SK-N-SH (cell line): ENCODE results near the gene ASB5. TPM values are rescaled to one million over a fixed set of nuclear protein-coding genes. Genes with fewer than 3 reads are reported as not detected.

ENCODE experiments used
- CTCF ChIA-PET: fragments of 300-600, 350-600 bp; formaldehyde crosslinking; extraction: SDS; loops from one replicate; lab custom pipeline; 2021; lab: Yijun Ruan, JAX
- POLR2A ChIA-PET: fragments of 350-600 bp; sonication (Branson Sonifier 250); formaldehyde crosslinking; extraction: SDS; loops from one replicate; lab custom pipeline; 2020; ENCODE audit warnings: antibody characterized with exemption, inconsistent platforms; lab: Yijun Ruan, JAX
- DNase-seq: peaks from one replicate; pipeline ENCODE4 v3.0.0; 2012
- H2AFZ ChIP-seq: fragments of 200-600 bp; sonication (generic); 2 replicates; pipeline ENCODE4 v1.8.1; 2016; ENCODE audit warnings: antibody characterized with exemption, mild to moderate bottlenecking, low read depth
- H3F3A ChIP-seq: fragments of 200-600 bp; sonication (generic); replicated peaks from 2 replicates; pipeline ENCODE3; 2016; ENCODE audit warnings: antibody characterized with exemption, mild to moderate bottlenecking; ENCODE audit not compliant: insufficient read depth
- H3K27ac ChIP-seq, 2 experiments: fragments of 200-500 bp in 1 of 2; fragments of 200-600 bp in 1 of 2; sonication (Bioruptor generic) in 1 of 2; sonication (generic), shearing (Covaris generic) in 1 of 2; 2 replicates each; pipeline versions ENCODE4 v1.5.1 to v1.6.1; 2014 to 2016; ENCODE audit warnings: low read depth in 2 of 2, inconsistent platforms in 1 of 2, low read length in 1 of 2, mild to moderate bottlenecking in 1 of 2, mixed read lengths in 1 of 2
- H3K27me3 ChIP-seq: fragments of 200-600 bp; sonication (generic), shearing (Covaris generic); 2 replicates; pipeline ENCODE4 v1.6.1; 2016; ENCODE audit warnings: mixed run types; ENCODE audit not compliant: insufficient read depth
- H3K36me3 ChIP-seq, 2 experiments: fragments of 200-500 bp in 1 of 2; fragments of 200-600 bp in 1 of 2; sonication (Bioruptor generic) in 1 of 2; sonication (generic) in 1 of 2; replicated peaks in 1 of 2; 2 replicates each; pipeline versions ENCODE3 to v1.5.1; 2014 to 2016; ENCODE audit warnings: low read length in 1 of 2, mild to moderate bottlenecking in 1 of 2; ENCODE audit not compliant: insufficient read depth in 2 of 2, control insufficient read depth in 1 of 2
- H3K4me1 ChIP-seq, 2 experiments: fragments of 200-500 bp in 1 of 2; fragments of 200-600 bp in 1 of 2; sonication (Bioruptor generic) in 1 of 2; sonication (generic), shearing (Covaris generic) in 1 of 2; 2 replicates each; pipeline versions ENCODE4 v1.5.1 to v1.6.1; 2014 to 2016; ENCODE audit warnings: low read depth in 1 of 2, low read length in 1 of 2, mixed run types in 1 of 2; ENCODE audit not compliant: insufficient read depth in 2 of 2, control insufficient read depth in 1 of 2
- H3K4me2 ChIP-seq: fragments of 200-600 bp; sonication (generic), shearing (Covaris generic); 2 replicates; pipeline ENCODE4 v1.6.1; 2017; ENCODE audit warnings: mixed run types
- H3K4me3 ChIP-seq, 2 experiments: fragments of 200-500 bp in 1 of 2; fragments of 200-600 bp in 1 of 2; sonication (Bioruptor generic) in 1 of 2; sonication (generic), shearing (Covaris generic) in 1 of 2; 2 replicates each; pipeline versions ENCODE4 v1.5.1 to v1.8.1; 2014 to 2016; ENCODE audit warnings: low read depth in 2 of 2, inconsistent platforms in 1 of 2, low read length in 1 of 2, mild to moderate bottlenecking in 1 of 2, mixed read lengths in 1 of 2, moderate library complexity in 1 of 2
- H3K79me2 ChIP-seq: fragments of 200-600 bp; sonication (generic); 2 replicates; pipeline ENCODE4 v1.8.1; 2017; ENCODE audit warnings: mild to moderate bottlenecking; ENCODE audit not compliant: insufficient read depth
- H3K9ac ChIP-seq: fragments of 200-600 bp; sonication (generic); 2 replicates; pipeline ENCODE4 v1.6.1; 2017; ENCODE audit warnings: mixed run types
- H3K9me2 ChIP-seq: fragments of 200-600 bp; sonication (generic); 2 replicates; pipeline ENCODE4 v1.6.1; 2017; ENCODE audit warnings: mixed run types
- H3K9me3 ChIP-seq: fragments of 200-600 bp; sonication (generic); 2 replicates; pipeline ENCODE4 v1.6.1; 2017; ENCODE audit warnings: mixed run types, mild to moderate bottlenecking, moderate library complexity
- H4K20me1 ChIP-seq: fragments of 200-600 bp; sonication (generic); 2 replicates; pipeline ENCODE4 v1.6.1; 2017; ENCODE audit warnings: mild to moderate bottlenecking, mixed run types; ENCODE audit not compliant: insufficient read depth
- EP300 ChIP-seq, 2 experiments: IDR thresholded peaks; 2 replicates each; pipeline versions ENCODE4 v1.4.0 to v1.6.1; 2012; ENCODE audit warnings: borderline replicate concordance in 1 of 2, low read depth in 1 of 2, low read length in 1 of 2
- EZH2phosphoT487 ChIP-seq: fragments of 200-600 bp; sonication (generic); IDR thresholded peaks from 2 replicates; pipeline ENCODE4 v1.6.1; 2017; ENCODE audit warnings: low read depth, mixed run types, mild to moderate bottlenecking, antibody characterized with exemption, moderate library complexity, borderline replicate concordance
- FOXM1 ChIP-seq: IDR thresholded peaks from 2 replicates; pipeline ENCODE4 v1.4.0; 2012; ENCODE audit warnings: low read depth, mild to moderate bottlenecking
- GABPA ChIP-seq: IDR thresholded peaks from 2 replicates; pipeline ENCODE4 v1.4.0; 2012; ENCODE audit warnings: low read depth, mild to moderate bottlenecking
- JUND ChIP-seq: IDR thresholded peaks from 2 replicates; pipeline ENCODE4 v1.4.0; 2012
- MXI1 ChIP-seq: IDR thresholded peaks from 2 replicates; pipeline ENCODE4 v1.6.1; 2012; ENCODE audit warnings: mild to moderate bottlenecking, low read depth, low read length, improper control_type of control experiment
- NFIC ChIP-seq: IDR thresholded peaks from 2 replicates; pipeline ENCODE4 v1.4.0; 2012; ENCODE audit warnings: borderline replicate concordance
- NRF1 ChIP-seq: IDR thresholded peaks from 2 replicates; pipeline ENCODE4 v1.6.1; 2012; ENCODE audit warnings: low read depth, mild to moderate bottlenecking, low read length
- WGBS: methylation state at CpG from one replicate; pipeline ENCODE4 v1.1.6; 2017; ENCODE audit warnings: low lambda C conversion rate; 5-methylcytosine and 5-hydroxymethylcytosine counted together
- polyA plus RNA-seq, 3 experiments: library from polyadenylated mRNA; depleted of rRNA; stranded (reverse); fragments of >200 nt; gene quantifications; 2 replicates each; pipeline ENCODE4 v1.2.3, GENCODE V29; 2012
- TF ChIP-seq, protein P1 (sequence below): IDR thresholded peaks from 2 replicates; pipeline ENCODE4; 2012
- TF ChIP-seq, protein P2 (sequence below): IDR thresholded peaks from 2 replicates; pipeline ENCODE4 v1.4.0; 2012; ENCODE audit warnings: low read depth, borderline replicate concordance
- TF ChIP-seq, protein P3 (sequence below): fragments of 150-350 bp; IDR thresholded peaks from 2 replicates; pipeline ENCODE4 v1.6.1; 2016; ENCODE audit warnings: mild to moderate bottlenecking, low read depth, low read length

Gene ASB5
- polyA plus RNA-seq, 1 of the 3 experiments (the other 2 are of a cell fraction), result 0.13 TPM

DNA sequence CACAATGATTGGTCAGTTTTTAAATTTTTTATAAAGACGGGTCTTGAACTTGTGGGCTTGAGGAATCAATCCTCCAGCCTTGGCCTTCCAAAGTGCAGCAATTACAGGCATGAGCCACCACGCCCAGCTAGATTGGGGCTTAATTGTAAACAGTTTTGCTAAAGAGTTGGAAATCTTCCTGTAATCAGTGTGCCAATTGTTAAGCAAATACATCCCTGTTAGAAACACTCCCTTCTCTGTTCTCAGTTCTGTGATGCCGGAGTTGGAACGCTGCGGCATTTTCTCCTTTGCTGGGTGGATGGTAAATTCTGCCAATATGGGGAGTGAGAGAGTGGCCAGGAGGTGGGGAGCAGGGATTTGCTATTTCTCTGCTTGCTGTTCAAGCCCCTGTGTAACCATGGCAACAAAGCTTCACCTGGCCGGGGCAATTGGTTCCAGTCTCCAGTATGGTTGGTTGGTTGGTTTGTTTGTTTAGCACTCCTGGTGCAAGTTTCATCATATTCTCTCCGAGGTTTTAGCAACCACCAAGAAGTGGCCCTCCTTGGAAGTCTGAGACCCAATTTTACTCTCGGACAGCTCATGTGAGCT lies 70.6 kb downstream of the ASB5 start:
- no peak for DNase-seq
- Histone ChIP-seq H3F3A (peaks cover 15% of the 10 kb centered on the region), H3K4me2 (no peak overlapping the region), H3K4me1 (peaks cover 0 to 6% of the 10 kb centered on the region in 2 experiments; a peak in 2 of 4 replicates), H3K36me3 (no peaks in the 10 kb centered on the region), H3K9me2 (no peaks in the 10 kb centered on the region), H3K9ac (no peak overlapping the region), H3K27ac (no peak overlapping the region), H3K9me3 (no peaks in the 10 kb centered on the region), H4K20me1 (no peaks in the 10 kb centered on the region), H3K4me3 (no peak overlapping the region), H3K79me2 (no peaks in the 10 kb centered on the region), H2AFZ (no peak overlapping the region), H3K27me3 (no peaks in the 10 kb centered on the region)
- TF ChIP-seq MXI1, result no peak
- TF ChIP-seq, protein P1, sequence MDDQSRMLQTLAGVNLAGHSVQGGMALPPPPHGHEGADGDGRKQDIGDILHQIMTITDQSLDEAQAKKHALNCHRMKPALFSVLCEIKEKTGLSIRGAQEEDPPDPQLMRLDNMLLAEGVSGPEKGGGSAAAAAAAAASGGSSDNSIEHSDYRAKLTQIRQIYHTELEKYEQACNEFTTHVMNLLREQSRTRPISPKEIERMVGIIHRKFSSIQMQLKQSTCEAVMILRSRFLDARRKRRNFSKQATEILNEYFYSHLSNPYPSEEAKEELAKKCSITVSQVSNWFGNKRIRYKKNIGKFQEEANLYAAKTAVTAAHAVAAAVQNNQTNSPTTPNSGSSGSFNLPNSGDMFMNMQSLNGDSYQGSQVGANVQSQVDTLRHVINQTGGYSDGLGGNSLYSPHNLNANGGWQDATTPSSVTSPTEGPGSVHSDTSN, result no peak
- no peak for TF ChIP-seq EZH2phosphoT487
- no peak for TF ChIP-seq NFIC
- TF ChIP-seq FOXM1, result no peak
- no peak for TF ChIP-seq GABPA
- TF ChIP-seq, protein P2, sequence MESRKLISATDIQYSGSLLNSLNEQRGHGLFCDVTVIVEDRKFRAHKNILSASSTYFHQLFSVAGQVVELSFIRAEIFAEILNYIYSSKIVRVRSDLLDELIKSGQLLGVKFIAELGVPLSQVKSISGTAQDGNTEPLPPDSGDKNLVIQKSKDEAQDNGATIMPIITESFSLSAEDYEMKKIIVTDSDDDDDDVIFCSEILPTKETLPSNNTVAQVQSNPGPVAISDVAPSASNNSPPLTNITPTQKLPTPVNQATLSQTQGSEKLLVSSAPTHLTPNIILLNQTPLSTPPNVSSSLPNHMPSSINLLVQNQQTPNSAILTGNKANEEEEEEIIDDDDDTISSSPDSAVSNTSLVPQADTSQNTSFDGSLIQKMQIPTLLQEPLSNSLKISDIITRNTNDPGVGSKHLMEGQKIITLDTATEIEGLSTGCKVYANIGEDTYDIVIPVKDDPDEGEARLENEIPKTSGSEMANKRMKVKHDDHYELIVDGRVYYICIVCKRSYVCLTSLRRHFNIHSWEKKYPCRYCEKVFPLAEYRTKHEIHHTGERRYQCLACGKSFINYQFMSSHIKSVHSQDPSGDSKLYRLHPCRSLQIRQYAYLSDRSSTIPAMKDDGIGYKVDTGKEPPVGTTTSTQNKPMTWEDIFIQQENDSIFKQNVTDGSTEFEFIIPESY, result no peak
- TF ChIP-seq JUND, result no peak
- TF ChIP-seq, protein P3, sequence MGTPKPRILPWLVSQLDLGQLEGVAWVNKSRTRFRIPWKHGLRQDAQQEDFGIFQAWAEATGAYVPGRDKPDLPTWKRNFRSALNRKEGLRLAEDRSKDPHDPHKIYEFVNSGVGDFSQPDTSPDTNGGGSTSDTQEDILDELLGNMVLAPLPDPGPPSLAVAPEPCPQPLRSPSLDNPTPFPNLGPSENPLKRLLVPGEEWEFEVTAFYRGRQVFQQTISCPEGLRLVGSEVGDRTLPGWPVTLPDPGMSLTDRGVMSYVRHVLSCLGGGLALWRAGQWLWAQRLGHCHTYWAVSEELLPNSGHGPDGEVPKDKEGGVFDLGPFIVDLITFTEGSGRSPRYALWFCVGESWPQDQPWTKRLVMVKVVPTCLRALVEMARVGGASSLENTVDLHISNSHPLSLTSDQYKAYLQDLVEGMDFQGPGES, result no peak
- no peak for TF ChIP-seq EP300 (IDR thresholded peaks at IDR 0.05; ENCODE audit: borderline replicate concordance in 1 of 2, low read depth in 1 of 2, low read length in 1 of 2)
- no peak for TF ChIP-seq NRF1
- ChIA-PET POLR2A (no interaction called here), CTCF (no interaction called here)
- 75% methylated on average over 7 of the region's 8 CpGs for WGBS
